CD4-positive, alpha-beta memory T cell (primary cell): ENCODE results near the gene HIPK3. TPM values are rescaled to one million over a fixed set of nuclear protein-coding genes. Genes with fewer than 3 reads are reported as not detected.
A peak's percentile ranks its signal among the peaks of the same experiment; 100 is the strongest.

Experiments
- CTCF ChIA-PET: fragments of 350-600 bp; sonication (Branson Sonifier 250); formaldehyde crosslinking; loops from one replicate; lab custom pipeline; 2021; ENCODE audit warnings: inconsistent platforms; ENCODE audit not compliant: partially characterized antibody; lab: Charles Lee
- POLR2A ChIA-PET: fragments of 350-600 bp; sonication (Branson Sonifier 250); formaldehyde crosslinking; loops from one replicate; lab custom pipeline; 2021; ENCODE audit not compliant: partially characterized antibody; lab: Charles Lee
- DNase-seq, 5 donors: peaks; one replicate each; pipeline versions ENCODE4 v3.0.0 to v3.0.0-alpha.2; 2020 to 2022; ENCODE audit warnings: mixed read lengths in 1 of 5
- H3K27ac ChIP-seq: one replicate; pipeline ENCODE4 v1.7.0; 2013; ENCODE audit warnings: low read depth, low read length
- H3K27me3 ChIP-seq: 2 replicates; pipeline ENCODE4 v1.7.0; 2013; ENCODE audit warnings: mild to moderate bottlenecking, low read length, moderate library complexity; ENCODE audit not compliant: insufficient read depth
- H3K36me3 ChIP-seq: 2 replicates; pipeline ENCODE4 v1.7.0; 2013; ENCODE audit warnings: mild to moderate bottlenecking, low read length, moderate library complexity; ENCODE audit not compliant: insufficient read depth
- H3K4me1 ChIP-seq: 2 replicates; pipeline ENCODE4 v1.7.0; 2013; ENCODE audit warnings: mild to moderate bottlenecking, low read length, moderate library complexity; ENCODE audit not compliant: insufficient read depth
- H3K4me3 ChIP-seq, 2 donors: one replicate each; pipeline ENCODE4 v1.7.0; 2013; ENCODE audit warnings: low read length in 2 of 2, mild to moderate bottlenecking in 1 of 2
- H3K9me3 ChIP-seq, 2 donors: one replicate each; pipeline ENCODE4 v1.7.0; 2013; ENCODE audit warnings: low read length in 2 of 2, control low read depth in 1 of 2; ENCODE audit not compliant: control insufficient read depth in 1 of 2
- H3K27ac Mint-ChIP-seq, 7 donors: one replicate each; pipeline ENCODE4 v1.8.0; 2020 to 2021; ENCODE audit warnings: mixed read lengths in 7 of 7, mild to moderate bottlenecking in 6 of 7, inconsistent platforms in 3 of 7, moderate library complexity in 3 of 7
- H3K27me3 Mint-ChIP-seq, 2 donors: one replicate each; pipeline ENCODE4 v1.8.0; 2020 to 2021; ENCODE audit warnings: mixed read lengths in 2 of 2
- H3K36me3 Mint-ChIP-seq, 2 donors: one replicate each; pipeline ENCODE4 v1.8.0; 2020 to 2021; ENCODE audit warnings: mixed read lengths in 2 of 2, inconsistent platforms in 1 of 2, mild to moderate bottlenecking in 1 of 2
- H3K4me1 Mint-ChIP-seq, 4 donors: one replicate each; pipeline ENCODE4 v1.8.0; 2020 to 2021; ENCODE audit warnings: mixed read lengths in 4 of 4, mild to moderate bottlenecking in 1 of 4
- H3K4me3 Mint-ChIP-seq, 8 donors: one replicate each; pipeline ENCODE4 v1.8.0; 2020 to 2021; ENCODE audit warnings: mixed read lengths in 8 of 8, mild to moderate bottlenecking in 7 of 8, moderate library complexity in 6 of 8, inconsistent platforms in 3 of 8
- H3K9me3 Mint-ChIP-seq, 8 donors: one replicate each; pipeline ENCODE4 v1.8.0; 2020 to 2021; ENCODE audit warnings: mixed read lengths in 8 of 8, mild to moderate bottlenecking in 5 of 8, inconsistent platforms in 3 of 8, moderate library complexity in 1 of 8
- intact Hi-C: fragments of 100-400 bp; cut with micrococcal nuclease; formaldehyde crosslinking; loops from one replicate; pipeline ENCODE4 v1.15.1; 2023
- polyA plus RNA-seq, 2 donors: library from polyadenylated mRNA; unstranded; fragments of 300-500 nt; fragmentation: Illumina TruSeq; gene quantifications; one replicate each; pipeline ENCODE4 v1.2.3, GENCODE V29; 2021
- total RNA-seq, 2 experiments: library from RNA; stranded (reverse); gene quantifications; one replicate each; pipeline ENCODE4 v1.2.3, GENCODE V29; 2021

The HIPK3 gene
- total and polyA plus RNA-seq, 4 experiments from 2014 or later, result 31.1 to 92.0 (median 59.8) TPM

- Histone ChIP-seq H3K36me3 (peaks cover 9% of the 10 kb centered on the region), H3K4me1 (peaks cover 1% of the 10 kb centered on the region), H3K27me3 (no peaks in the 10 kb centered on the region), H3K9me3 (no peaks in the 10 kb centered on the region), H3K27ac (no peak overlapping the region), H3K4me3 (no peak overlapping the region)
- no peaks in the 10 kb centered on the region for H3K27me3 Mint-ChIP-seq
- no peak for DNase-seq
- intact Hi-C loops, result no loop called here
- H3K4me1 Mint-ChIP-seq, result peaks cover 25 to 67% (median 47%) of the 10 kb centered on the region in 4 donors
- peaks cover 12 to 18% of the 10 kb centered on the region in 2 donors for H3K36me3 Mint-ChIP-seq
- POLR2A ChIA-PET, result interaction anchor here (0.7 kb wide), 1 partner anchor 23 kb away, joined by 3 read pairs; no protein-coding TSS in a partner anchor
- no peaks in the 10 kb centered on the region for H3K9me3 Mint-ChIP-seq
- CTCF ChIA-PET, result no interaction called here
- H3K27ac Mint-ChIP-seq, result no peak overlapping the region
- no peak overlapping the region for H3K4me3 Mint-ChIP-seq
Observed at GRCh38 chr11:33284818-33285217, 27.6 kb downstream of the HIPK3 start.

- ChIA-PET CTCF (no interaction called here), POLR2A (no interaction called here)
- no peaks in the 10 kb centered on the region for H3K27me3 ChIP-seq
- H3K4me3 ChIP-seq, result no peak overlapping the region
- Mint-ChIP-seq H3K4me1 (peaks cover 26 to 55% (median 39%) of the 10 kb centered on the region in 4 donors), H3K4me3 (no peak overlapping the region), H3K36me3 (peaks cover 26 to 42% of the 10 kb centered on the region in 2 donors), H3K27ac (no peak overlapping the region), H3K27me3 (no peaks in the 10 kb centered on the region), H3K9me3 (no peaks in the 10 kb centered on the region)
- intact Hi-C loops, result no loop called here
- no peak for DNase-seq
- no peaks in the 10 kb centered on the region for H3K9me3 ChIP-seq
- H3K36me3 ChIP-seq, result peaks cover 12% of the 10 kb centered on the region
- no peak overlapping the region for H3K27ac ChIP-seq
- peaks cover 4% of the 10 kb centered on the region for H3K4me1 ChIP-seq
Observed at GRCh38 chr11:33290319-33290718, 33.1 kb downstream of the HIPK3 start.

- no peaks in the 10 kb centered on the region for H3K9me3 Mint-ChIP-seq
- no peak for DNase-seq
- Histone ChIP-seq H3K36me3 (peaks cover 12% of the 10 kb centered on the region), H3K27ac (no peak overlapping the region), H3K4me1 (peaks cover 12% of the 10 kb centered on the region), H3K4me3 (no peak overlapping the region), H3K9me3 (no peaks in the 10 kb centered on the region), H3K27me3 (no peaks in the 10 kb centered on the region)
- H3K4me3 Mint-ChIP-seq, result no peak overlapping the region
- CTCF ChIA-PET, result no interaction called here
- H3K27me3 Mint-ChIP-seq, result no peaks in the 10 kb centered on the region
- H3K36me3 Mint-ChIP-seq, result peaks cover 35 to 49% of the 10 kb centered on the region in 2 donors
- peaks cover 33 to 64% (median 48%) of the 10 kb centered on the region in 4 donors for H3K4me1 Mint-ChIP-seq
- POLR2A ChIA-PET, result no interaction called here
- intact Hi-C loops, result no loop called here
- H3K27ac Mint-ChIP-seq, result no peak overlapping the region
Observed at GRCh38 chr11:33291004-33291777, 34.0 kb downstream of the HIPK3 start.

GRCh38 chr11:33292311-33292710 is 35.1 kb downstream of the HIPK3 start:
- H3K4me3 ChIP-seq, result no peak overlapping the region
- CTCF ChIA-PET, result no interaction called here
- no peak for DNase-seq
- peaks cover 38 to 68% (median 52%) of the 10 kb centered on the region in 4 donors for H3K4me1 Mint-ChIP-seq
- POLR2A ChIA-PET, result no interaction called here
- peaks cover 0 to 2% (median 0%) of the 10 kb centered on the region in 8 donors for H3K9me3 Mint-ChIP-seq
- no peaks in the 10 kb centered on the region for H3K9me3 ChIP-seq
- intact Hi-C loops, result no loop called here
- no peaks in the 10 kb centered on the region for H3K27me3 Mint-ChIP-seq
- H3K4me3 Mint-ChIP-seq, result no peak overlapping the region
- H3K36me3 ChIP-seq, result peaks cover 3% of the 10 kb centered on the region
- H3K27ac Mint-ChIP-seq, result no peak overlapping the region
- peaks cover 12% of the 10 kb centered on the region for H3K4me1 ChIP-seq
- no peak overlapping the region for H3K27ac ChIP-seq
- no peaks in the 10 kb centered on the region for H3K27me3 ChIP-seq
- H3K36me3 Mint-ChIP-seq, result peaks cover 35 to 44% of the 10 kb centered on the region in 2 donors

- POLR2A ChIA-PET, result no interaction called here
Observed at GRCh38 chr11:33294224-33294623, 37.0 kb downstream of the HIPK3 start.

GRCh38 chr11:33294797-33295196 is 37.6 kb downstream of the HIPK3 start:
- ChIA-PET CTCF (no interaction called here), POLR2A (no interaction called here)
- Histone ChIP-seq H3K4me1 (peaks cover 15% of the 10 kb centered on the region), H3K27ac (no peak overlapping the region), H3K27me3 (no peaks in the 10 kb centered on the region), H3K9me3 (no peaks in the 10 kb centered on the region), H3K4me3 (no peak overlapping the region), H3K36me3 (peaks cover 3% of the 10 kb centered on the region)
- Mint-ChIP-seq H3K27me3 (no peaks in the 10 kb centered on the region), H3K36me3 (peaks cover 35 to 38% of the 10 kb centered on the region in 2 donors), H3K27ac (no peak overlapping the region), H3K4me3 (no peak overlapping the region), H3K9me3 (peaks cover 0 to 2% (median 0%) of the 10 kb centered on the region in 8 donors), H3K4me1 (peaks cover 39 to 62% (median 53%) of the 10 kb centered on the region in 4 donors)
- intact Hi-C loops, result no loop called here
- no peak for DNase-seq

More at GRCh38 chr11:33294224-33294623, 37.0 kb downstream of the HIPK3 start:
- peaks cover 37 to 65% (median 51%) of the 10 kb centered on the region in 4 donors for H3K4me1 Mint-ChIP-seq
- intact Hi-C loops, result no loop called here
- Histone ChIP-seq H3K27ac (no peak overlapping the region), H3K4me1 (peaks cover 12% of the 10 kb centered on the region), H3K27me3 (no peaks in the 10 kb centered on the region), H3K36me3 (peaks cover 3% of the 10 kb centered on the region), H3K4me3 (no peak overlapping the region), H3K9me3 (no peaks in the 10 kb centered on the region)
- H3K9me3 Mint-ChIP-seq, result peaks cover 0 to 2% (median 0%) of the 10 kb centered on the region in 8 donors
- CTCF ChIA-PET, result no interaction called here
- H3K4me3 Mint-ChIP-seq, result no peak overlapping the region
- DNase-seq, result no peak
- no peaks in the 10 kb centered on the region for H3K27me3 Mint-ChIP-seq
- peaks cover 34 to 38% of the 10 kb centered on the region in 2 donors for H3K36me3 Mint-ChIP-seq
- no peak overlapping the region for H3K27ac Mint-ChIP-seq

DNA sequence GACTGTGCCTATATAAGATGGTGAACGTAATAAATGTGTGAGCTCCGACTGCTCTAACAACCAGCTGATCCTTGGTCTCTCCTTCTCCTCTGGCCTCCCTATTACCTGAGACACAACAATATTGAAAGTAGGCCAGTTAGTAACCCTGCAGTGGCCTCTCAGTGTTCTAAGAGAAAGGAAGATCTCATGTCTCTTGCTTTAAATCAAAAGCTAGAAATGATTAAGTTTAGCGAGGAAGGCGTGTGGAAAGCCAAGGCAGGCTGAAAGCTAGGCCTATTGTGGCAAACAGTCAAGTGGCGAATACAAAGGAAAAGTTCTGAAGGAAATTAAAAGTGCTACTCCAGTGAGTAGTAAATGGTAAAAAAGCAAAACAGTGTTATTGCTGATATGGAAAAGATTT is 39.5 kb downstream of the HIPK3 start:
- peaks cover 0 to 2% (median 0%) of the 10 kb centered on the region in 8 donors for H3K9me3 Mint-ChIP-seq
- POLR2A ChIA-PET, result no interaction called here
- no peak overlapping the region for H3K27ac ChIP-seq
- H3K4me3 ChIP-seq, result no peak overlapping the region
- H3K36me3 Mint-ChIP-seq, result peaks cover 42 to 45% of the 10 kb centered on the region in 2 donors
- H3K4me1 ChIP-seq, result peaks cover 13% of the 10 kb centered on the region
- no peaks in the 10 kb centered on the region for H3K9me3 ChIP-seq
- peaks cover 45 to 71% (median 56%) of the 10 kb centered on the region in 4 donors for H3K4me1 Mint-ChIP-seq
- intact Hi-C loops, result no loop called here
- H3K4me3 Mint-ChIP-seq, result no peak overlapping the region
- DNase-seq, result no peak
- peaks cover 3% of the 10 kb centered on the region for H3K36me3 ChIP-seq
- no peaks in the 10 kb centered on the region for H3K27me3 ChIP-seq
- peak overlapping the region in 4 of 7 donors; percentile 19 to 54 (median 36) for H3K27ac Mint-ChIP-seq
- H3K27me3 Mint-ChIP-seq, result no peaks in the 10 kb centered on the region
- CTCF ChIA-PET, result interaction anchor here (1.3 kb wide), 1 partner anchor 29 kb away, joined by 4 read pairs; no protein-coding TSS in a partner anchor
